A549 (cell line): Measurements from ENCODE around the gene TRIM2. TPM values are rescaled to one million over a fixed set of nuclear protein-coding genes. Genes with fewer than 3 reads are reported as not detected.

Experiments used
- ATAC-seq, 2 experiments: fragments of 200-7000 bp in 1 of 2; fragments of >200 bp in 1 of 2; cut with Nextera tagmentation in 1 of 2; cut with Tn5 transposase in 1 of 2; 3 replicates each; pipeline versions ENCODE4 v1.8.0 to v1.9.1; 2018 to 2020; ENCODE audit warnings: mild to moderate bottlenecking in 1 of 2, moderate library complexity in 1 of 2
- CTCF ChIA-PET: fragments of 300-600 bp; sonication (Branson Sonifier 250); formaldehyde crosslinking; extraction: SDS; loops from one replicate; lab custom pipeline; 2021; ENCODE audit warnings: antibody characterized with exemption, inconsistent platforms; lab: Yijun Ruan, JAX
- POLR2A ChIA-PET: fragments of 350-600 bp; formaldehyde crosslinking; extraction: SDS; loops from one replicate; lab custom pipeline; 2021; ENCODE audit warnings: antibody characterized with exemption, inconsistent platforms; lab: Yijun Ruan, JAX
- DNase-seq, 2 experiments: peaks; one replicate each; pipeline versions ENCODE4 v3.0.0 to v3.0.0-alpha.2; 2011 to 2016; ENCODE audit warnings: low read depth in 1 of 2, low spot score in 1 of 2
- FAIRE-seq: peaks from 2 replicates; lab custom pipeline; 2011; peaks lifted over from hg19 to GRCh38; lab: Jason Lieb, UNC
- H3K27ac ChIP-seq, 2 experiments: fragments of >200 bp; sonication (Bioruptor Twin); formaldehyde crosslinking; 3 replicates each; pipeline ENCODE4 v1.5.1; 2016 to 2017
- H3K4me1 ChIP-seq: fragments of >200 bp; sonication (Bioruptor Twin); formaldehyde crosslinking; 3 replicates; pipeline ENCODE4 v1.6.1; 2016
- H3K4me2 ChIP-seq: fragments of >200 bp; sonication (Bioruptor Twin); formaldehyde crosslinking; 3 replicates; pipeline ENCODE4 v1.6.1; 2016
- H3K4me3 ChIP-seq: fragments of >200 bp; sonication (Bioruptor Twin); formaldehyde crosslinking; 3 replicates; pipeline ENCODE4 v1.5.1; 2016
- H3K9me3 ChIP-seq: fragments of >200 bp; sonication (Bioruptor Twin); formaldehyde crosslinking; 3 replicates; pipeline ENCODE4 v1.6.1; 2016
- ATOH8 ChIP-seq: fragments of 250-450 bp; sonication (Bioruptor Pico); IDR thresholded peaks from 2 replicates; pipeline ENCODE4 v1.5.0; 2020; ENCODE audit warnings: low read depth, mild to moderate bottlenecking, moderate library complexity
- BHLHE40 ChIP-seq: IDR thresholded peaks from 2 replicates; pipeline ENCODE4 v1.6.1; 2012; ENCODE audit warnings: low read depth, low read length, inconsistent platforms
- CBX2 ChIP-seq: fragments of 200-600 bp; sonication (generic); IDR thresholded peaks from 2 replicates; pipeline ENCODE4 v1.6.1; 2016; ENCODE audit warnings: low read depth, mild to moderate bottlenecking, borderline replicate concordance
- CBX8 ChIP-seq: fragments of 200-600 bp; sonication (generic); IDR thresholded peaks from 2 replicates; pipeline ENCODE4 v1.6.1; 2016
- CEBPB ChIP-seq, 2 experiments: fragments of >200 bp in 1 of 2; sonication (Bioruptor Twin) in 1 of 2; formaldehyde crosslinking in 1 of 2; IDR thresholded peaks; 2 replicates each; pipeline ENCODE4 v1.6.1; 2012 to 2016
- CHD2 ChIP-seq: fragments of 150-350 bp; IDR thresholded peaks from 2 replicates; pipeline ENCODE4 v1.6.1; 2014; ENCODE audit warnings: low read length; ENCODE audit not compliant: partially characterized antibody
- EHMT2 ChIP-seq: fragments of 200-600 bp; sonication (generic); IDR thresholded peaks from 2 replicates; pipeline ENCODE4 v1.6.1; 2016; ENCODE audit warnings: antibody characterized with exemption, low read depth, mild to moderate bottlenecking, moderate library complexity
- EP300 ChIP-seq, 2 experiments: fragments of >200 bp; sonication (Bioruptor Twin); formaldehyde crosslinking; IDR thresholded peaks; 2 replicates in 1 of 2; 3 replicates in 1 of 2; pipeline ENCODE4 v1.6.1; 2016 to 2017
- GATA3 ChIP-seq: IDR thresholded peaks from 2 replicates; pipeline ENCODE4 v1.6.1; 2012; ENCODE audit warnings: borderline replicate concordance
- HEYL ChIP-seq: fragments of 250-450 bp; sonication (Bioruptor Pico); IDR thresholded peaks from 2 replicates; pipeline ENCODE4 v1.8.0; 2021; ENCODE audit warnings: mild to moderate bottlenecking, moderate library complexity
- HOXB13 ChIP-seq: fragments of 250-450 bp; sonication (Bioruptor Pico); IDR thresholded peaks from 2 replicates; pipeline ENCODE4 v1.5.0; 2020; ENCODE audit warnings: low read depth, mild to moderate bottlenecking, moderate library complexity
- HOXB5 ChIP-seq: fragments of 250-450 bp; sonication (Bioruptor Pico); IDR thresholded peaks from 2 replicates; pipeline ENCODE4 v1.5.0; 2020; ENCODE audit warnings: mild to moderate bottlenecking, moderate library complexity
- JUN ChIP-seq, 2 experiments: fragments of >200 bp; sonication (Bioruptor Twin); formaldehyde crosslinking; IDR thresholded peaks; 2 replicates in 1 of 2; 3 replicates in 1 of 2; pipeline ENCODE4 v1.6.1; 2016 to 2017
- JUNB ChIP-seq: fragments of >200 bp; sonication (Bioruptor Twin); formaldehyde crosslinking; IDR thresholded peaks from 2 replicates; pipeline ENCODE4 v1.6.1; 2016
- KDM5A ChIP-seq: fragments of 200-600 bp; sonication (generic); IDR thresholded peaks from 2 replicates; pipeline ENCODE4 v1.6.1; 2016; ENCODE audit warnings: antibody characterized with exemption, mild to moderate bottlenecking
- MAFK ChIP-seq: fragments of 450-650 bp; IDR thresholded peaks from 2 replicates; pipeline ENCODE4 v1.6.1; 2014; ENCODE audit not compliant: partially characterized antibody
- MAX ChIP-seq: IDR thresholded peaks from 2 replicates; pipeline ENCODE4 v1.6.1; 2012
- MYC ChIP-seq: IDR thresholded peaks from 2 replicates; pipeline ENCODE4 v1.6.1; 2012; ENCODE audit warnings: mild to moderate bottlenecking, inconsistent platforms, low read length, improper control_type of control experiment, borderline replicate concordance
- NR3C1 ChIP-seq: fragments of >200 bp; sonication (Bioruptor Twin); formaldehyde crosslinking; IDR thresholded peaks from 3 replicates; pipeline ENCODE4 v1.6.1; 2017
- PHF8 ChIP-seq: fragments of 200-600 bp; sonication (generic); IDR thresholded peaks from 2 replicates; pipeline ENCODE4 v1.6.1; 2016; ENCODE audit warnings: low read depth, mild to moderate bottlenecking, antibody characterized with exemption, moderate library complexity, borderline replicate concordance
- POLR2AphosphoS2 ChIP-seq: conservative IDR thresholded peaks from 2 replicates; pipeline ENCODE4 v1.6.1; 2012; ENCODE audit warnings: low read length, improper control_type of control experiment, inconsistent platforms
- RNF2 ChIP-seq: fragments of 200-600 bp; sonication (generic); IDR thresholded peaks from 2 replicates; pipeline ENCODE4 v1.6.1; 2016; ENCODE audit warnings: low read depth, mild to moderate bottlenecking, antibody characterized with exemption, moderate library complexity, borderline replicate concordance
- TP53 ChIP-seq: fragments of 250-450 bp; sonication (Bioruptor Pico); IDR thresholded peaks from 2 replicates; pipeline ENCODE4 v1.5.0; 2021; ENCODE audit warnings: mild to moderate bottlenecking, moderate library complexity
- USF2 ChIP-seq: fragments of 450-650 bp; IDR thresholded peaks from 2 replicates; pipeline ENCODE4 v1.6.1; 2014; ENCODE audit warnings: antibody characterized with exemption
- ZNF302 ChIP-seq: fragments of 250-450 bp; sonication (Bioruptor Pico); IDR thresholded peaks from 2 replicates; pipeline ENCODE4 v1.9.0; 2021; ENCODE audit warnings: inconsistent platforms, mild to moderate bottlenecking, moderate library complexity
- ZSCAN20 ChIP-seq: fragments of 250-450 bp; sonication (Bioruptor Pico); IDR thresholded peaks from 2 replicates; pipeline ENCODE4 v1.8.0; 2022; ENCODE audit warnings: mild to moderate bottlenecking, moderate library complexity
- WGBS: methylation state at CpG from one replicate; pipeline ENCODE4 v1.1.6; 2017; ENCODE audit errors: missing lambda C conversion rate; 5-methylcytosine and 5-hydroxymethylcytosine counted together
- polyA plus RNA-seq, 4 experiments: library from polyadenylated mRNA; depleted of rRNA in 3 of 4; stranded (reverse); fragments of >200 nt; fragmentation: RNase III in 1 of 4; extraction: RNeasy Plus Mini Kit Qiagen cat#74134 plus additional on column Dnase treatment in 1 of 4; gene quantifications; 2 replicates in 3 of 4; 3 replicates in 1 of 4; pipeline ENCODE4 v1.2.3, GENCODE V29; 2011 to 2017
- TF ChIP-seq, protein P1 (sequence below): IDR thresholded peaks from 2 replicates; pipeline ENCODE4 v1.6.1; 2012; ENCODE audit warnings: low read depth, borderline replicate concordance
- TF ChIP-seq, protein P2 (sequence below): IDR thresholded peaks from 2 replicates; pipeline ENCODE4 v1.6.1; 2012
- TF ChIP-seq, protein P3 (sequence below): fragments of >200 bp; sonication (Bioruptor Twin); formaldehyde crosslinking; IDR thresholded peaks from 3 replicates; pipeline ENCODE4 v1.6.1; 2016

The TRIM2 gene
- polyA plus RNA-seq, 2 of the 4 experiments (the other 2 are of a cell fraction): 0.92 to 1.4 TPM

GRCh38 chr4:153223930-153224329 lies 19.7 kb downstream of the TRIM2 start:
- CTCF ChIA-PET: interaction anchor here (0.9 kb wide), 1 partner anchor 51 kb away, joined by 3 read pairs; no protein-coding TSS in a partner anchor
- Histone ChIP-seq H3K4me3 (no peak overlapping the region), H3K4me2 (no peak overlapping the region), H3K9me3 (no peaks in the 10 kb centered on the region)
- ATAC-seq: no peak
- TF ChIP-seq, protein P1, sequence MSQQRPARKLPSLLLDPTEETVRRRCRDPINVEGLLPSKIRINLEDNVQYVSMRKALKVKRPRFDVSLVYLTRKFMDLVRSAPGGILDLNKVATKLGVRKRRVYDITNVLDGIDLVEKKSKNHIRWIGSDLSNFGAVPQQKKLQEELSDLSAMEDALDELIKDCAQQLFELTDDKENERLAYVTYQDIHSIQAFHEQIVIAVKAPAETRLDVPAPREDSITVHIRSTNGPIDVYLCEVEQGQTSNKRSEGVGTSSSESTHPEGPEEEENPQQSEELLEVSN: no peak
- TF ChIP-seq ATOH8 (CRISPR knock-in tag) (no peak), CBX8 (no peak), JUN (IDR thresholded peaks at IDR 0.05) (no peak), KDM5A (no peak), POLR2AphosphoS2 (no peak), HEYL (CRISPR knock-in tag) (no peak), BHLHE40 (no peak), EP300 (IDR thresholded peaks at IDR 0.05) (no peak), HOXB5 (CRISPR knock-in tag) (no peak), JUNB (no peak), MAFK (no peak), ZNF302 (CRISPR knock-in tag) (no peak), USF2 (no peak), CEBPB (IDR thresholded peaks at IDR 0.05) (no peak), MYC (no peak), CBX2 (no peak), ZSCAN20 (CRISPR knock-in tag) (no peak)
- TF ChIP-seq, protein P2, sequence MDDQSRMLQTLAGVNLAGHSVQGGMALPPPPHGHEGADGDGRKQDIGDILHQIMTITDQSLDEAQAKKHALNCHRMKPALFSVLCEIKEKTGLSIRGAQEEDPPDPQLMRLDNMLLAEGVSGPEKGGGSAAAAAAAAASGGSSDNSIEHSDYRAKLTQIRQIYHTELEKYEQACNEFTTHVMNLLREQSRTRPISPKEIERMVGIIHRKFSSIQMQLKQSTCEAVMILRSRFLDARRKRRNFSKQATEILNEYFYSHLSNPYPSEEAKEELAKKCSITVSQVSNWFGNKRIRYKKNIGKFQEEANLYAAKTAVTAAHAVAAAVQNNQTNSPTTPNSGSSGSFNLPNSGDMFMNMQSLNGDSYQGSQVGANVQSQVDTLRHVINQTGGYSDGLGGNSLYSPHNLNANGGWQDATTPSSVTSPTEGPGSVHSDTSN: no peak
- TF ChIP-seq, all 56 proteins: peak for 0
- POLR2A ChIA-PET: no interaction called here
- no peak for DNase-seq
- WGBS: 46% methylated on average over 1 of the region's 1 CpG
- no peaks in the 10 kb centered on the region for H3K4me1 ChIP-seq
- H3K27ac ChIP-seq: no peak overlapping the region
- FAIRE-seq: no peak

- Histone ChIP-seq H3K4me1 (no peaks in the 10 kb centered on the region), H3K4me3 (no peak overlapping the region), H3K27ac (no peak overlapping the region), H3K9me3 (no peaks in the 10 kb centered on the region), H3K4me2 (no peak overlapping the region)
- ChIA-PET POLR2A (no interaction called here), CTCF (no interaction called here)
- DNase-seq: no peak
- no peak for ATAC-seq
- no peak for FAIRE-seq
- 7% methylated on average over 1 of the region's 1 CpG for WGBS
- TF ChIP-seq EHMT2 (no peak), KDM5A (no peak), HOXB13 (no peak)
Observed at GRCh38 chr4:153224474-153224873, 20.2 kb downstream of the TRIM2 start.

DNA sequence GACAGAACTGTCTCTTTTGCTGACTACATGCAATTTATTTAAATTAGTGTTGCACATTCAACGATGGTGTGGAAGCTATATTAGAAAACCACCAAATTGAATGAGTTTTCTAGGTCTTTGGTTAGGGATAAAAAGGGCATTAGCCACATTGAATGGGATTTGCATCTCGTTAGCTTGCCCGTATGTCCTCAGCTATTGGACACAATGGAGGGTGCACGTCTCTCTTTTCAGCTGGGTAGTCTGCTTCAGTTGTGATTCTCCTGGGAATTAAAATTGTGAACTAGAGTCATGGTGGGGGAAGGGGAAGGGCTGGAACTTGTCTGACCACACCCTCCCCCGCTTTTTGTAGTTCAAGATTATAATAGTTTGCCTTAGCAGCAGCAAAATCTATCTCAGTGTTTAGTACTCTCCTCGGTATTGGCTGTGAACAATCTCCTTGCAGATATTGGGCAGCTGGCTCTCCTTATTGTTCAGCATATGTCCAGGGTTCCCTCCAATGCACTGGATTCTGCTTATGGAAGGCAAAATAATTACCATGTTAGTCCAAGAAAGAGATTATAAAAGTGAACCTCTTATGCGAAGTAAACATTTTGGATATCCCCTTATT lies 23.3 kb downstream of the TRIM2 start:
- ChIA-PET POLR2A (no interaction called here), CTCF (interaction anchor here (0.7 kb wide), 1 partner anchor 100 kb away, joined by 3 read pairs; no protein-coding TSS in a partner anchor)
- Histone ChIP-seq H3K4me3 (no peak overlapping the region), H3K27ac (no peak overlapping the region), H3K9me3 (no peaks in the 10 kb centered on the region), H3K4me1 (peaks cover 2% of the 10 kb centered on the region), H3K4me2 (no peak overlapping the region)
- ATAC-seq (no peak), FAIRE-seq (no peak), DNase-seq (no peak)
- TF ChIP-seq MAX (no peak), NR3C1 (no peak), CBX2 (no peak), RNF2 (no peak), GATA3 (no peak), PHF8 (no peak), CHD2 (no peak), TP53 (no peak)
- TF ChIP-seq, protein P3, sequence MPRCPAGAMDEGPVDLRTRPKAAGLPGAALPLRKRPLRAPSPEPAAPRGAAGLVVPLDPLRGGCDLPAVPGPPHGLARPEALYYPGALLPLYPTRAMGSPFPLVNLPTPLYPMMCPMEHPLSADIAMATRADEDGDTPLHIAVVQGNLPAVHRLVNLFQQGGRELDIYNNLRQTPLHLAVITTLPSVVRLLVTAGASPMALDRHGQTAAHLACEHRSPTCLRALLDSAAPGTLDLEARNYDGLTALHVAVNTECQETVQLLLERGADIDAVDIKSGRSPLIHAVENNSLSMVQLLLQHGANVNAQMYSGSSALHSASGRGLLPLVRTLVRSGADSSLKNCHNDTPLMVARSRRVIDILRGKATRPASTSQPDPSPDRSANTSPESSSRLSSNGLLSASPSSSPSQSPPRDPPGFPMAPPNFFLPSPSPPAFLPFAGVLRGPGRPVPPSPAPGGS: no peak
- TF ChIP-seq, protein P2: no peak
- 64% methylated on average over 7 of the region's 7 CpGs for WGBS
